ENCODE data around the gene LAMA2. TPM values are rescaled to one million over a fixed set of nuclear protein-coding genes. Genes with fewer than 3 reads are reported as not detected.

The LAMA2 gene
- total RNA-seq, 4 donors from 2014 or later, result 15.1 to 27.3 (median 25.0) TPM

- no peak for DNase-seq (ENCODE audit: low spot score in 2 of 2)
- H3K4me1 ChIP-seq, result peaks cover 2% of the 10 kb centered on the region
- no peaks in the 10 kb centered on the region for H3K36me3 ChIP-seq
- TF ChIP-seq EP300 (IDR thresholded peaks at IDR 0.05) (no peak), CTCF (IDR thresholded peaks at IDR 0.05) (no peak), POLR2A (IDR thresholded peaks at IDR 0.05) (no peak), POLR2AphosphoS5 (IDR thresholded peaks at IDR 0.05) (no peak)
- no peak overlapping the region for H3K4me3 ChIP-seq
- no peak overlapping the region for H3K27ac ChIP-seq
- no peaks in the 10 kb centered on the region for H3K9me3 ChIP-seq
- no peaks in the 10 kb centered on the region for H3K27me3 ChIP-seq
Observed at GRCh38 chr6:129257196-129257595, 374.3 kb downstream of the LAMA2 start.

- Histone ChIP-seq H3K9me3 (no peaks in the 10 kb centered on the region), H3K27ac (no peak overlapping the region), H3K27me3 (no peaks in the 10 kb centered on the region), H3K4me3 (no peak overlapping the region), H3K36me3 (no peaks in the 10 kb centered on the region), H3K4me1 (no peaks in the 10 kb centered on the region)
- no peak for TF ChIP-seq POLR2A (IDR thresholded peaks at IDR 0.05)
- TF ChIP-seq EP300 (IDR thresholded peaks at IDR 0.05), result no peak
- no peak for TF ChIP-seq CTCF (IDR thresholded peaks at IDR 0.05)
- no peak for TF ChIP-seq POLR2AphosphoS5 (IDR thresholded peaks at IDR 0.05)
- WGBS, result 42% methylated on average over 1 of the region's 1 CpG
- no peak for DNase-seq (ENCODE audit: low spot score in 2 of 2)
Observed at GRCh38 chr6:129262661-129263060, 379.7 kb downstream of the LAMA2 start.

- H3K4me1 ChIP-seq, result no peaks in the 10 kb centered on the region
- WGBS, result 86% methylated on average over 8 of the region's 8 CpGs
- no peaks in the 10 kb centered on the region for H3K9me3 ChIP-seq
- no peak overlapping the region for H3K4me3 ChIP-seq
- H3K27ac ChIP-seq, result no peak overlapping the region
- TF ChIP-seq POLR2AphosphoS5 (IDR thresholded peaks at IDR 0.05) (no peak), CTCF (IDR thresholded peaks at IDR 0.05) (no peak), POLR2A (IDR thresholded peaks at IDR 0.05) (no peak), EP300 (IDR thresholded peaks at IDR 0.05) (no peak)
- H3K36me3 ChIP-seq, result no peaks in the 10 kb centered on the region
- no peak for DNase-seq (ENCODE audit: low spot score in 2 of 2)
- H3K27me3 ChIP-seq, result no peaks in the 10 kb centered on the region
Observed at GRCh38 chr6:129263176-129263575, 380.2 kb downstream of the LAMA2 start.

GRCh38 chr6:129264480-129265045 lies 381.6 kb downstream of the LAMA2 start:
- H3K4me3 ChIP-seq, result no peak overlapping the region
- no peaks in the 10 kb centered on the region for H3K4me1 ChIP-seq
- H3K9me3 ChIP-seq, result no peaks in the 10 kb centered on the region
- H3K27me3 ChIP-seq, result no peaks in the 10 kb centered on the region
- H3K27ac ChIP-seq, result no peak overlapping the region
- no peak for DNase-seq (ENCODE audit: low spot score in 2 of 2)
- TF ChIP-seq POLR2AphosphoS5 (IDR thresholded peaks at IDR 0.05) (no peak), CTCF (IDR thresholded peaks at IDR 0.05) (no peak), POLR2A (IDR thresholded peaks at IDR 0.05) (no peak), EP300 (IDR thresholded peaks at IDR 0.05) (no peak)
- no peaks in the 10 kb centered on the region for H3K36me3 ChIP-seq
- WGBS, result 69% methylated on average over 3 of the region's 3 CpGs

GRCh38 chr6:129267028-129267427 lies 384.1 kb downstream of the LAMA2 start:
- 86% methylated on average over 5 of the region's 5 CpGs for WGBS
- Histone ChIP-seq H3K36me3 (no peaks in the 10 kb centered on the region), H3K4me1 (no peaks in the 10 kb centered on the region), H3K4me3 (no peak overlapping the region), H3K27me3 (no peaks in the 10 kb centered on the region), H3K27ac (no peak overlapping the region), H3K9me3 (no peaks in the 10 kb centered on the region)
- TF ChIP-seq CTCF (IDR thresholded peaks at IDR 0.05) (no peak), POLR2A (IDR thresholded peaks at IDR 0.05) (no peak), EP300 (IDR thresholded peaks at IDR 0.05) (no peak)
- DNase-seq (ENCODE audit: low spot score in 2 of 2), result no peak

Measured in suprapubic skin (tissue), 4 donors.